H9 (cell line): ENCODE measurements around the gene COL8A2. TPM values are rescaled to one million over a fixed set of nuclear protein-coding genes. Genes with fewer than 3 reads are reported as not detected.

Source experiments
- DNase-seq: peaks from one replicate; pipeline ENCODE4 v3.0.0-alpha.2; 2017
- H2AFZ ChIP-seq: one replicate; pipeline ENCODE4 v1.6.1; 2013; ENCODE audit warnings: mild to moderate bottlenecking, low read length, control low read depth, moderate library complexity
- H2AK5ac ChIP-seq: 2 replicates; pipeline ENCODE4 v1.6.1; 2013; ENCODE audit warnings: low read length, control low read depth, mixed read lengths; ENCODE audit not compliant: insufficient read length
- H2BK120ac ChIP-seq: one replicate; pipeline ENCODE4 v1.6.1; 2013; ENCODE audit warnings: low read depth, mild to moderate bottlenecking, low read length, control low read depth, inconsistent platforms; ENCODE audit not compliant: poor library complexity, severe bottlenecking
- H2BK12ac ChIP-seq: 2 replicates; pipeline ENCODE4 v1.6.1; 2013; ENCODE audit warnings: low read length, control low read depth, mixed read lengths, low read depth; ENCODE audit not compliant: insufficient read length
- H2BK15ac ChIP-seq: 2 replicates; pipeline ENCODE4 v1.6.1; 2013; ENCODE audit warnings: low read depth, low read length, control low read depth
- H2BK20ac ChIP-seq: one replicate; pipeline ENCODE4 v1.6.1; 2013; ENCODE audit warnings: low read depth, mild to moderate bottlenecking, low read length, control low read depth, inconsistent platforms; ENCODE audit not compliant: poor library complexity, severe bottlenecking
- H2BK5ac ChIP-seq: 2 replicates; pipeline ENCODE4 v1.6.1; 2013; ENCODE audit warnings: low read length, control low read depth, mixed read lengths; ENCODE audit not compliant: insufficient read length
- H3K14ac ChIP-seq: 2 replicates; pipeline ENCODE4 v1.6.1; 2013; ENCODE audit warnings: low read length, control low read depth; ENCODE audit not compliant: insufficient read depth
- H3K18ac ChIP-seq: 2 replicates; pipeline ENCODE4 v1.6.1; 2013; ENCODE audit warnings: low read depth, mild to moderate bottlenecking, mixed read lengths, low read length, control low read depth; ENCODE audit not compliant: insufficient read length
- H3K23ac ChIP-seq: 2 replicates; pipeline ENCODE4 v1.6.1; 2013; ENCODE audit warnings: low read length, control low read depth, mixed read lengths, low read depth; ENCODE audit not compliant: insufficient read length
- H3K23me2 ChIP-seq: 2 replicates; pipeline ENCODE4 v1.6.1; 2013; ENCODE audit warnings: low read depth, mild to moderate bottlenecking, mixed read lengths, low read length, control low read depth; ENCODE audit not compliant: insufficient read length, poor library complexity, severe bottlenecking
- H3K27ac ChIP-seq: 2 replicates; pipeline ENCODE4 v1.5.1; 2013; ENCODE audit warnings: low read length, control low read depth, mixed read lengths, low read depth; ENCODE audit not compliant: insufficient read length
- H3K27me3 ChIP-seq: 2 replicates; pipeline ENCODE4 v1.6.1; 2013; ENCODE audit warnings: low read length, control low read depth, inconsistent platforms; ENCODE audit not compliant: insufficient read depth
- H3K4ac ChIP-seq: 2 replicates; pipeline ENCODE4 v1.6.1; 2013; ENCODE audit warnings: low read depth, mild to moderate bottlenecking, control low read depth, inconsistent platforms, low read length, moderate library complexity
- H3K4me1 ChIP-seq: 2 replicates; pipeline ENCODE4 v1.6.1; 2013; ENCODE audit warnings: low read length, control low read depth, inconsistent platforms; ENCODE audit not compliant: insufficient read depth
- H3K4me2 ChIP-seq: 2 replicates; pipeline ENCODE4 v1.6.1; 2013; ENCODE audit warnings: low read length, control low read depth, mixed read lengths; ENCODE audit not compliant: insufficient read length, insufficient read depth
- H3K56ac ChIP-seq: 2 replicates; pipeline ENCODE4 v1.6.1; 2013; ENCODE audit warnings: low read depth, mild to moderate bottlenecking, mixed read lengths, low read length, control low read depth; ENCODE audit not compliant: insufficient read length
- H3K79me1 ChIP-seq: 2 replicates; pipeline ENCODE4 v1.6.1; 2013; ENCODE audit warnings: low read depth, mild to moderate bottlenecking, moderate library complexity, low read length, control low read depth, inconsistent platforms; ENCODE audit not compliant: insufficient read depth, poor library complexity, severe bottlenecking
- H3K79me2 ChIP-seq: 2 replicates; pipeline ENCODE4 v1.6.1; 2013; ENCODE audit warnings: low read length, control low read depth, inconsistent platforms; ENCODE audit not compliant: insufficient read depth
- H3K9ac ChIP-seq: 2 replicates; pipeline ENCODE4 v1.6.1; 2013; ENCODE audit warnings: low read length, control low read depth, mixed read lengths; ENCODE audit not compliant: insufficient read length; ENCODE audit errors: extremely low read depth
- H3K9me3 ChIP-seq: one replicate; pipeline ENCODE4 v1.6.1; 2013; ENCODE audit warnings: low read depth, low read length, inconsistent platforms; ENCODE audit not compliant: control insufficient read depth
- H3T11ph ChIP-seq: one replicate; pipeline ENCODE4 v1.6.1; 2013; ENCODE audit warnings: mild to moderate bottlenecking, low read length, control low read depth, inconsistent platforms
- H4K20me1 ChIP-seq: one replicate; pipeline ENCODE4 v1.6.1; 2013; ENCODE audit not compliant: control insufficient read depth, insufficient read length, insufficient read depth
- H4K5ac ChIP-seq: 2 replicates; pipeline ENCODE4 v1.6.1; 2013; ENCODE audit warnings: low read depth, mild to moderate bottlenecking, mixed read lengths, low read length, control low read depth; ENCODE audit not compliant: insufficient read length
- H4K8ac ChIP-seq: replicated peaks from 2 replicates; pipeline ENCODE4 v1.6.1; 2013; ENCODE audit warnings: low read length, control low read depth, mixed read lengths, low read depth; ENCODE audit not compliant: insufficient read length
- H4K91ac ChIP-seq: 2 replicates; pipeline ENCODE4 v1.6.1; 2013; ENCODE audit warnings: low read depth, mild to moderate bottlenecking, moderate library complexity, mixed read lengths, low read length, control low read depth; ENCODE audit not compliant: insufficient read length
- H3K27ac Mint-ChIP-seq, 3 experiments: 2 replicates in 2 of 3; 3 replicates in 1 of 3; pipeline ENCODE4 v1.8.0; 2020 to 2021; ENCODE audit warnings: mixed read lengths in 3 of 3, mild to moderate bottlenecking in 1 of 3, moderate library complexity in 1 of 3
- H3K27me3 Mint-ChIP-seq: 2 replicates; pipeline ENCODE4 v1.8.0; 2021; ENCODE audit warnings: low read depth, mild to moderate bottlenecking, moderate library complexity, mixed read lengths
- H3K36me3 Mint-ChIP-seq, 3 experiments: 2 replicates in 2 of 3; 3 replicates in 1 of 3; pipeline ENCODE4 v1.8.0; 2020 to 2021; ENCODE audit warnings: low read depth in 3 of 3, mixed read lengths in 3 of 3; ENCODE audit not compliant: insufficient read depth in 1 of 3
- H3K4me1 Mint-ChIP-seq, 2 experiments: 2 replicates each; pipeline ENCODE4 v1.8.0; 2020; ENCODE audit warnings: mixed read lengths in 2 of 2
- H3K4me3 Mint-ChIP-seq, 2 experiments: 2 replicates in 1 of 2; 3 replicates in 1 of 2; pipeline ENCODE4 v1.8.0; 2020 to 2021; ENCODE audit warnings: mild to moderate bottlenecking in 2 of 2, mixed read lengths in 2 of 2, moderate library complexity in 1 of 2
- H3K9me3 Mint-ChIP-seq, 2 experiments: 2 replicates in 1 of 2; 3 replicates in 1 of 2; pipeline ENCODE4 v1.8.0; 2020; ENCODE audit warnings: mild to moderate bottlenecking in 2 of 2, mixed read lengths in 2 of 2, moderate library complexity in 1 of 2
- CTCF ChIP-seq: fragments of 200-600 bp; sonication (generic); conservative IDR thresholded peaks from 3 replicates; pipeline ENCODE4 v1.8.0; 2021; ENCODE audit warnings: antibody characterized with exemption, mild to moderate bottlenecking
- WGBS: extraction: QIAGEN DNeasy Blood & Tissue Kit; methylation state at CpG from one replicate; pipeline ENCODE4 v1.1.7; 2013; ENCODE audit warnings: missing lambda C conversion rate, low lambda C conversion rate, mixed read lengths; ENCODE audit not compliant: insufficient read length; ENCODE audit errors: extremely low coverage; 5-methylcytosine and 5-hydroxymethylcytosine counted together
- total RNA-seq: library from RNA; stranded (reverse); gene quantifications from 2 replicates; pipeline ENCODE4 v1.2.1, GENCODE V29; 2021

COL8A2 gene
- total RNA-seq, 1 experiment from 2014 or later, result 1.5 TPM

GRCh38 chr1:36093929-36094328, 31.1 kb downstream of the COL8A2 start:
- WGBS, result no CpG with 5 or more reads among the region's 3 CpGs
- H2AK5ac ChIP-seq, result no peak overlapping the region

More at GRCh38 chr1:36093929-36094328, 31.1 kb downstream of the COL8A2 start:
- no peaks in the 10 kb centered on the region for H3K27me3 ChIP-seq
- H2BK5ac ChIP-seq, result no peak overlapping the region
- no peak overlapping the region for H3K56ac ChIP-seq
- H4K5ac ChIP-seq, result no peak overlapping the region
- H2BK120ac ChIP-seq, result no peak overlapping the region
- H3K14ac ChIP-seq, result no peak overlapping the region
- no peak overlapping the region for H3K9ac ChIP-seq
- no peak overlapping the region for H3K27ac ChIP-seq
- no peak overlapping the region for H2BK12ac ChIP-seq
- Mint-ChIP-seq H3K9me3 (no peaks in the 10 kb centered on the region; a peak in 1 of 5 replicates), H3K27me3 (no peaks in the 10 kb centered on the region), H3K36me3 (peaks cover 21 to 46% (median 40%) of the 10 kb centered on the region in 3 experiments; a peak in 6 of 7 replicates), H3K4me3 (no peak overlapping the region), H3K4me1 (peaks cover 22 to 24% of the 10 kb centered on the region in 2 experiments), H3K27ac (no peak overlapping the region)
- H3K18ac ChIP-seq, result no peak overlapping the region
- peaks cover 2% of the 10 kb centered on the region; the same call in 1 of the 2 replicates for H3K79me2 ChIP-seq
- H4K91ac ChIP-seq, result no peak overlapping the region
- H3K9me3 ChIP-seq, result no peaks in the 10 kb centered on the region
- no peak overlapping the region for H3K23ac ChIP-seq
- no peak overlapping the region for H2BK20ac ChIP-seq
- H3K79me1 ChIP-seq, result no peaks in the 10 kb centered on the region
- H3T11ph ChIP-seq, result no peak overlapping the region
- H3K4me2 ChIP-seq, result no peak overlapping the region
- H3K23me2 ChIP-seq, result peaks cover 6% of the 10 kb centered on the region
- no peaks in the 10 kb centered on the region for H4K20me1 ChIP-seq
- H3K4ac ChIP-seq, result no peak overlapping the region
- no peak overlapping the region for H2BK15ac ChIP-seq
- no peak for DNase-seq
- no peak overlapping the region for H2AFZ ChIP-seq
- no peak for TF ChIP-seq CTCF
- no peak overlapping the region for H4K8ac ChIP-seq
- no peaks in the 10 kb centered on the region for H3K4me1 ChIP-seq
